ENCODE data around the gene CRIP2. TPM values are rescaled to one million over a fixed set of nuclear protein-coding genes. Genes with fewer than 3 reads are reported as not detected.

Gene CRIP2
- total and polyA plus RNA-seq, 2 of the 13 experiments (the other 11 are each of a cell fraction or from before 2014, with no cell fraction given), result 31.6 to 37.9 TPM

- intact Hi-C loops (cut with micrococcal nuclease; ENCODE audit: unreplicated experiment) (no loop called here), in situ Hi-C loops (cut with HindIII; ENCODE audit: extremely low pct_ligation_motif_present, low pct_unique_long_range_greater_than_20kb) (no loop called here)
- Histone ChIP-seq H3K79me2 (ENCODE audit: insufficient read depth, low read length) (no peaks in the 10 kb centered on the region), H3K9ac (ENCODE audit: insufficient read depth, low read depth, low read length) (no peak overlapping the region), H3K4me3 (replicated peaks in 1 of 3; ENCODE audit: insufficient read depth in 1 of 3, low read depth in 2 of 3, low read length in 3 of 3) (peak overlapping the region in 1 of 3 experiments; percentile 41; a peak in 1 of 6 replicates), H2AFZ (ENCODE audit: low read length) (no peak overlapping the region), H4K20me1 (ENCODE audit: insufficient read depth, low read length) (no peaks in the 10 kb centered on the region), H3K4me1 (ENCODE audit: insufficient read depth, low read length) (peaks cover 54% of the 10 kb centered on the region), H3K9me3 (ENCODE audit: low read length) (no peaks in the 10 kb centered on the region), H3K4me2 (ENCODE audit: low read depth, low read length) (peak overlapping the region; percentile 73), H3K36me3 (replicated peaks in 1 of 2; ENCODE audit: control insufficient read depth in 1 of 2, insufficient read depth in 2 of 2, low read length in 2 of 2) (no peaks in the 10 kb centered on the region), H3K27ac (ENCODE audit: extremely low read length, insufficient read depth, low read length) (no peak overlapping the region), H3K27me3 (ENCODE audit: control insufficient read depth in 1 of 2, insufficient read depth in 2 of 2, low read length in 2 of 2) (peaks cover 2 to 34% of the 10 kb centered on the region in 2 experiments; a peak in 4 of 5 replicates)
- TF ChIP-seq ZFP36L2 (CRISPR knock-in tag; IDR thresholded peaks at IDR 0.05) (no peak), FOXO1 (CRISPR knock-in tag; IDR thresholded peaks at IDR 0.05) (no peak), HINFP (CRISPR knock-in tag; IDR thresholded peaks at IDR 0.05; ENCODE audit: low read depth) (no peak), ZNF121 (CRISPR knock-in tag; IDR thresholded peaks at IDR 0.05) (no peak), ZNF776 (CRISPR knock-in tag; IDR thresholded peaks at IDR 0.05) (no peak)
- DNase-seq (ENCODE audit: low spot score) (no peak), ATAC-seq (no peak), FAIRE-seq (no peak)
- 51% methylated on average over 12 of the region's 16 CpGs for WGBS (ENCODE audit: low lambda C conversion rate)
- BruUV-seq (replicated peaks), result no TSS peak
- ChIA-PET POLR2A (interaction anchor here (1.0 kb wide), 1 partner anchor 9 kb away, joined by 5 read pairs; no protein-coding TSS in a partner anchor), CTCF (ENCODE audit: low intra/inter-chr PET ratio, low total read pairs) (no interaction called here)
Observed at GRCh38 chr14:105505101-105505500, 30.5 kb downstream of the CRIP2 start.

GRCh38 chr14:105507247-105507646 is 32.6 kb downstream of the CRIP2 start:
- POLR2A ChIA-PET, result no interaction called here
- FAIRE-seq, result no peak

More at GRCh38 chr14:105507247-105507646, 32.6 kb downstream of the CRIP2 start:
- Histone ChIP-seq H4K20me1 (ENCODE audit: insufficient read depth, low read length) (no peaks in the 10 kb centered on the region), H2AFZ (ENCODE audit: low read length) (no peak overlapping the region), H3K9ac (ENCODE audit: insufficient read depth, low read depth, low read length) (no peak overlapping the region), H3K4me1 (ENCODE audit: insufficient read depth, low read length) (peaks cover 32% of the 10 kb centered on the region), H3K9me3 (ENCODE audit: low read length) (no peaks in the 10 kb centered on the region), H3K4me3 (replicated peaks in 1 of 3; ENCODE audit: insufficient read depth in 1 of 3, low read depth in 2 of 3, low read length in 3 of 3) (no peak overlapping the region), H3K27ac (ENCODE audit: extremely low read length, insufficient read depth, low read length) (no peak overlapping the region), H3K27me3 (ENCODE audit: control insufficient read depth in 1 of 2, insufficient read depth in 2 of 2, low read length in 2 of 2) (peaks cover 5 to 50% of the 10 kb centered on the region in 2 experiments; a peak in 4 of 5 replicates), H3K4me2 (ENCODE audit: low read depth, low read length) (no peak overlapping the region), H3K36me3 (replicated peaks in 1 of 2; ENCODE audit: control insufficient read depth in 1 of 2, insufficient read depth in 2 of 2, low read length in 2 of 2) (no peaks in the 10 kb centered on the region), H3K79me2 (ENCODE audit: insufficient read depth, low read length) (no peaks in the 10 kb centered on the region)
- CTCF ChIA-PET (ENCODE audit: low intra/inter-chr PET ratio, low total read pairs), result no interaction called here
- no TSS peak for BruUV-seq (replicated peaks)
- intact Hi-C loops (cut with micrococcal nuclease; ENCODE audit: unreplicated experiment) (no loop called here), in situ Hi-C loops (cut with HindIII; ENCODE audit: extremely low pct_ligation_motif_present, low pct_unique_long_range_greater_than_20kb) (no loop called here)
- WGBS (ENCODE audit: low lambda C conversion rate), result 37% methylated on average over 12 of the region's 17 CpGs
- no peak for TF ChIP-seq LRRFIP1 (CRISPR knock-in tag; conservative IDR thresholded peaks at IDR 0.05)
- no peak for TF ChIP-seq SOX6 (IDR thresholded peaks at IDR 0.05)
- TF ChIP-seq SOX6 (CRISPR knock-in tag; IDR thresholded peaks at IDR 0.05), result no peak
- DNase-seq (ENCODE audit: low spot score), result no peak
- ATAC-seq, result no peak

All from HepG2 (cell line).